ENCODE data around the gene PLEKHM2.

The PLEKHM2 gene

DNA sequence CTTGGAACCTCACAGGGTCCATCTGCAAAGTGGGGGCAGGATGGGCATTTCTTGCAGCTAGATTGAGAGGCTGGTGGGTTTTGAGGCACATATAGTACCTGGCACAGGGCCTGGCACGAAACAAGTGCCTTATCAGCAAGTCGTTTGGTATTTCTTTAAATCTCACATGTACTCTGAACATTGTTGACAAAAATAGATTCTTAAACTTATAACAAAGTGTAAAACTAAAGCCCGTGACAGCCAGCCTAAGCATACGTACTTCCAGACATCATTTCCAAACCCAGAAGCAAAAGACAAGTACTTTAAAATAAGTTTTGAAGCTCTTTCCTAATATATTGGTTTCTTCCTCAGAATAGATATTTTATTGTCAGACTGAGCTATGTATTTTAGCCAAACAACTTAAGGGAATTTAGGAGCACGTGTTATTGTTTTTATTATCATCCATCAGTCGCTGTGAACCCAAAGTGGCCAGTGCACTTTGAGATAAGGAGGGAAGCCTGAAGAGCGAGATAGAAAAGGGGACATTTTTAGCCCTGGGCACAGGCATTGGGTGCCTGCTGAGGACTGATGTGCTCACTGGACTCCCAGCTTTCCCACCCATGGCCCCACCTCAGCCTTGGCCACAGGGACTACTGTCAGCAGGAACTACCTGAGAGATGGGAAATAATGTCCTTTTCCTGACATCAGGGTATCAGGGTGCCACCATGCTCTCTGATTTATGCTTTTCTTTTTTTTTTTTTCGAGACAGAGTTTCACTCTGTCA is 77.4 kb downstream of the PLEKHM2 start:
- Histone ChIP-seq H3K27ac (ENCODE audit: low read length) (no peak overlapping the region), H4K20me1 (ENCODE audit: insufficient read depth, low read length) (no peaks in the 10 kb centered on the region), H3K79me2 (ENCODE audit: low read length) (no peaks in the 10 kb centered on the region), H3K9me3 (ENCODE audit: insufficient read depth, low read length) (no peaks in the 10 kb centered on the region), H3K4me1 (ENCODE audit: low read length) (peaks cover 7% of the 10 kb centered on the region; the same call in 1 of the 2 replicates), H3K27me3 (ENCODE audit: low read depth, low read length) (peaks cover 5% of the 10 kb centered on the region; the same call in 1 of the 2 replicates), H2AFZ (ENCODE audit: low read depth, low read length) (no peak overlapping the region), H3K36me3 (replicated peaks; ENCODE audit: low read depth, low read length) (no peaks in the 10 kb centered on the region), H3K4me3 (ENCODE audit: low read length) (no peak overlapping the region), H3K9ac (ENCODE audit: low read length) (no peak overlapping the region), H3K4me2 (ENCODE audit: low read length) (no peak overlapping the region)
- TF ChIP-seq, protein P1, sequence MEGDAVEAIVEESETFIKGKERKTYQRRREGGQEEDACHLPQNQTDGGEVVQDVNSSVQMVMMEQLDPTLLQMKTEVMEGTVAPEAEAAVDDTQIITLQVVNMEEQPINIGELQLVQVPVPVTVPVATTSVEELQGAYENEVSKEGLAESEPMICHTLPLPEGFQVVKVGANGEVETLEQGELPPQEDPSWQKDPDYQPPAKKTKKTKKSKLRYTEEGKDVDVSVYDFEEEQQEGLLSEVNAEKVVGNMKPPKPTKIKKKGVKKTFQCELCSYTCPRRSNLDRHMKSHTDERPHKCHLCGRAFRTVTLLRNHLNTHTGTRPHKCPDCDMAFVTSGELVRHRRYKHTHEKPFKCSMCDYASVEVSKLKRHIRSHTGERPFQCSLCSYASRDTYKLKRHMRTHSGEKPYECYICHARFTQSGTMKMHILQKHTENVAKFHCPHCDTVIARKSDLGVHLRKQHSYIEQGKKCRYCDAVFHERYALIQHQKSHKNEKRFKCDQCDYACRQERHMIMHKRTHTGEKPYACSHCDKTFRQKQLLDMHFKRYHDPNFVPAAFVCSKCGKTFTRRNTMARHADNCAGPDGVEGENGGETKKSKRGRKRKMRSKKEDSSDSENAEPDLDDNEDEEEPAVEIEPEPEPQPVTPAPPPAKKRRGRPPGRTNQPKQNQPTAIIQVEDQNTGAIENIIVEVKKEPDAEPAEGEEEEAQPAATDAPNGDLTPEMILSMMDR (IDR thresholded peaks at IDR 0.05; ENCODE audit: low read depth, low read length), result no peak
- TF ChIP-seq EZH2phosphoT487 (IDR thresholded peaks at IDR 0.05; ENCODE audit: low read depth), result no peak

DNA sequence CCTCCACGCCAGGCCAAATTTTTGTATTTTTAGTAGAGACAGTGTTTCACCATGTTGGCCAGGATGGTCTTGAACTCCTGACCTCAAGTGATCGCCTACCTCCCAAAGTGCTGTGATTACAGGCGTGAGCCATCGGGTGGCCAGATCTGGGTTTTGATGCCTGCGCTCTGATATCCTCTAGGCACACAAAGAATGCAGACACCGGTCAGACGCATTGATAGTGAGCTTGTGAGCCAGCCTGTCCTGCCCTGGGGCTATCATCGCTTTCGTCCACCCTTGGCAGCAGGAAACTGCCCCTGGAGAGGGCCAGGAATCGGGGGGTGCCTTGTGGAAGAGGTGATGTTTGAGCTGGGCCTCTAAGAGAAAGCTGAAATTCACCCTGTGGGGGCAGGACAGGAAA is 78.4 kb downstream of the PLEKHM2 start:
- H3K9me3 ChIP-seq (ENCODE audit: insufficient read depth, low read length), result no peaks in the 10 kb centered on the region
- H3K9ac ChIP-seq (ENCODE audit: low read length), result no peak overlapping the region
- peaks cover 7% of the 10 kb centered on the region; the same call in 1 of the 2 replicates for H3K4me1 ChIP-seq (ENCODE audit: low read length)
- H3K27me3 ChIP-seq (ENCODE audit: low read depth, low read length), result no peaks in the 10 kb centered on the region
- no peaks in the 10 kb centered on the region for H4K20me1 ChIP-seq (ENCODE audit: insufficient read depth, low read length)
- H3K27ac ChIP-seq (ENCODE audit: low read length), result no peak overlapping the region
- H3K36me3 ChIP-seq (replicated peaks; ENCODE audit: low read depth, low read length), result no peaks in the 10 kb centered on the region
- H3K4me3 ChIP-seq (ENCODE audit: low read length), result no peak overlapping the region
- no peak overlapping the region for H3K4me2 ChIP-seq (ENCODE audit: low read length)
- no peak for TF ChIP-seq EZH2phosphoT487 (IDR thresholded peaks at IDR 0.05; ENCODE audit: low read depth)
- TF ChIP-seq, protein P1 (IDR thresholded peaks at IDR 0.05; ENCODE audit: low read depth, low read length), result no peak
- no peak overlapping the region for H2AFZ ChIP-seq (ENCODE audit: low read depth, low read length)
- H3K79me2 ChIP-seq (ENCODE audit: low read length), result no peaks in the 10 kb centered on the region

DNA sequence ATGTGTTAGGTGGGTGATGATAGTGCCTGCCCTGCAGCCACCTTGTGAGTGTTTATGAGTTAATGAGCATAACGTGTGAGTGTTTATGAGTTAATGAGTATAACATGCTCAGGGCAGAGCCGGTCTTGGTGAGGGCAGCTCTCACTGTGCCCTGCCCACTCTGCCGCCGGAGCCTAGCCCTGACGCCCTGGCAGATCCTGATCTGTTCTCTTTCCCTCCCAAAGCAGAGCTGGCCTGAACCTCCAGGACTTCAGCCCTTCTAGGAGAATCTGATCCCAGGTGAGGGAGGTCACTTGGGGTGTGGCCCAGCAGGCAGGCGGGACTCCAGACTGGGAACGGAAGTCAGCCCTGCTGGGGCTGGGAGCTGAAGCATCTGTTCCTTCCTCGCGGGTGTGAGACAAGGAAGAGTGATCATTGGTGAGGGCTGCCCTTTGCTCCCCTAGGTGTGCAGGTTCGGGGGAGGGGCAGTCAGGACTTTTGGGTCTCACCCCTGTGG is 80.2 kb downstream of the PLEKHM2 start:
- TF ChIP-seq EZH2phosphoT487 (IDR thresholded peaks at IDR 0.05; ENCODE audit: low read depth), result no peak
- TF ChIP-seq, protein P1 (IDR thresholded peaks at IDR 0.05; ENCODE audit: low read depth, low read length), result no peak
- Histone ChIP-seq H3K9ac (ENCODE audit: low read length) (no peak overlapping the region), H3K9me3 (ENCODE audit: insufficient read depth, low read length) (no peaks in the 10 kb centered on the region), H2AFZ (ENCODE audit: low read depth, low read length) (no peak overlapping the region), H3K4me3 (ENCODE audit: low read length) (no peak overlapping the region), H3K79me2 (ENCODE audit: low read length) (no peaks in the 10 kb centered on the region), H3K36me3 (replicated peaks; ENCODE audit: low read depth, low read length) (no peaks in the 10 kb centered on the region), H3K27ac (ENCODE audit: low read length) (no peak overlapping the region), H3K4me2 (ENCODE audit: low read length) (no peak overlapping the region), H3K27me3 (ENCODE audit: low read depth, low read length) (no peaks in the 10 kb centered on the region), H3K4me1 (ENCODE audit: low read length) (peaks cover 7% of the 10 kb centered on the region; the same call in 1 of the 2 replicates), H4K20me1 (ENCODE audit: insufficient read depth, low read length) (no peaks in the 10 kb centered on the region)

- no peak overlapping the region for H3K9ac ChIP-seq (ENCODE audit: low read length)
- no peaks in the 10 kb centered on the region for H4K20me1 ChIP-seq (ENCODE audit: insufficient read depth, low read length)
- TF ChIP-seq, protein P1 (IDR thresholded peaks at IDR 0.05; ENCODE audit: low read depth, low read length), result no peak
- no peak for TF ChIP-seq EZH2phosphoT487 (IDR thresholded peaks at IDR 0.05; ENCODE audit: low read depth)
- peaks cover 7% of the 10 kb centered on the region; the same call in 1 of the 2 replicates for H3K4me1 ChIP-seq (ENCODE audit: low read length)
- H3K9me3 ChIP-seq (ENCODE audit: insufficient read depth, low read length), result no peaks in the 10 kb centered on the region
- H3K27me3 ChIP-seq (ENCODE audit: low read depth, low read length), result no peaks in the 10 kb centered on the region
- no peaks in the 10 kb centered on the region for H3K36me3 ChIP-seq (replicated peaks; ENCODE audit: low read depth, low read length)
- no peaks in the 10 kb centered on the region for H3K79me2 ChIP-seq (ENCODE audit: low read length)
- H3K27ac ChIP-seq (ENCODE audit: low read length), result no peak overlapping the region
- no peak overlapping the region for H2AFZ ChIP-seq (ENCODE audit: low read depth, low read length)
- no peak overlapping the region for H3K4me3 ChIP-seq (ENCODE audit: low read length)
- no peak overlapping the region for H3K4me2 ChIP-seq (ENCODE audit: low read length)
Measured at GRCh38 chr1:15764890-15765289, 80.8 kb downstream of the PLEKHM2 start.
